ENCODE results near the gene SLC30A3. TPM values are rescaled to one million over a fixed set of nuclear protein-coding genes. Genes with fewer than 3 reads are reported as not detected.
A peak's percentile ranks its signal among the peaks of the same experiment; 100 is the strongest.

Gene SLC30A3
- total RNA-seq, 1 donor from 2014 or later: not detected

- Mint-ChIP-seq H3K9me3 (ENCODE audit: unreplicated experiment) (no peaks in the 10 kb centered on the region), H3K27me3 (ENCODE audit: unreplicated experiment) (peaks cover 42% of the 10 kb centered on the region), H3K36me3 (ENCODE audit: unreplicated experiment) (no peaks in the 10 kb centered on the region), H3K27ac (ENCODE audit: unreplicated experiment) (no peak overlapping the region), H3K4me1 (ENCODE audit: unreplicated experiment) (peaks cover 25% of the 10 kb centered on the region), H3K4me3 (ENCODE audit: unreplicated experiment) (peak overlapping the region; percentile 74)
- peak; percentile 69 for TF ChIP-seq CTCF (IDR thresholded peaks at IDR 0.05)
- peak; percentile 90 for DNase-seq (ENCODE audit: extremely low spot score, unreplicated experiment)
Measured at GRCh38 chr2:27264753-27265535, 2.1 kb upstream of the SLC30A3 start.

GRCh38 chr2:27264253-27264752, 1.5 kb upstream of the SLC30A3 start:
- no peak for TF ChIP-seq CTCF (IDR thresholded peaks at IDR 0.05)
- Mint-ChIP-seq H3K4me1 (ENCODE audit: unreplicated experiment) (peaks cover 25% of the 10 kb centered on the region), H3K27me3 (ENCODE audit: unreplicated experiment) (peaks cover 42% of the 10 kb centered on the region), H3K27ac (ENCODE audit: unreplicated experiment) (no peak overlapping the region), H3K4me3 (ENCODE audit: unreplicated experiment) (peak overlapping the region; percentile 75), H3K36me3 (ENCODE audit: unreplicated experiment) (no peaks in the 10 kb centered on the region), H3K9me3 (ENCODE audit: unreplicated experiment) (no peaks in the 10 kb centered on the region)
- DNase-seq (ENCODE audit: extremely low spot score, unreplicated experiment): no peak

- Mint-ChIP-seq H3K4me1 (ENCODE audit: unreplicated experiment) (peaks cover 25% of the 10 kb centered on the region), H3K4me3 (ENCODE audit: unreplicated experiment) (peak overlapping the region; percentile 75), H3K27ac (ENCODE audit: unreplicated experiment) (no peak overlapping the region), H3K27me3 (ENCODE audit: unreplicated experiment) (peaks cover 47% of the 10 kb centered on the region), H3K9me3 (ENCODE audit: unreplicated experiment) (no peaks in the 10 kb centered on the region), H3K36me3 (ENCODE audit: unreplicated experiment) (no peaks in the 10 kb centered on the region)
- TF ChIP-seq CTCF (IDR thresholded peaks at IDR 0.05): no peak
- no peak for DNase-seq (ENCODE audit: extremely low spot score, unreplicated experiment)
Measured at GRCh38 chr2:27263287-27264252, 723 bp upstream of the SLC30A3 start.

- Mint-ChIP-seq H3K4me1 (ENCODE audit: unreplicated experiment) (peaks cover 25% of the 10 kb centered on the region), H3K4me3 (ENCODE audit: unreplicated experiment) (peak overlapping the region; percentile 18)
Measured at GRCh38 chr2:27261926-27262298, 935 bp downstream of the SLC30A3 start.

More at GRCh38 chr2:27261926-27262298, 935 bp downstream of the SLC30A3 start:
- H3K36me3 Mint-ChIP-seq (ENCODE audit: unreplicated experiment): no peaks in the 10 kb centered on the region
- H3K9me3 Mint-ChIP-seq (ENCODE audit: unreplicated experiment): no peaks in the 10 kb centered on the region
- no peak overlapping the region for H3K27ac Mint-ChIP-seq (ENCODE audit: unreplicated experiment)
- no peak for DNase-seq (ENCODE audit: extremely low spot score, unreplicated experiment)
- no peak for TF ChIP-seq CTCF (IDR thresholded peaks at IDR 0.05)
- peaks cover 56% of the 10 kb centered on the region for H3K27me3 Mint-ChIP-seq (ENCODE audit: unreplicated experiment)

Measured in osteocyte (in vitro differentiated cells).